Measurements from ENCODE around the gene GPR137. TPM values are rescaled to one million over a fixed set of nuclear protein-coding genes. Genes with fewer than 3 reads are reported as not detected.

The GPR137 gene
- polyA plus RNA-seq, 1 donor from 2014 or later, result 34.1 TPM

DNA sequence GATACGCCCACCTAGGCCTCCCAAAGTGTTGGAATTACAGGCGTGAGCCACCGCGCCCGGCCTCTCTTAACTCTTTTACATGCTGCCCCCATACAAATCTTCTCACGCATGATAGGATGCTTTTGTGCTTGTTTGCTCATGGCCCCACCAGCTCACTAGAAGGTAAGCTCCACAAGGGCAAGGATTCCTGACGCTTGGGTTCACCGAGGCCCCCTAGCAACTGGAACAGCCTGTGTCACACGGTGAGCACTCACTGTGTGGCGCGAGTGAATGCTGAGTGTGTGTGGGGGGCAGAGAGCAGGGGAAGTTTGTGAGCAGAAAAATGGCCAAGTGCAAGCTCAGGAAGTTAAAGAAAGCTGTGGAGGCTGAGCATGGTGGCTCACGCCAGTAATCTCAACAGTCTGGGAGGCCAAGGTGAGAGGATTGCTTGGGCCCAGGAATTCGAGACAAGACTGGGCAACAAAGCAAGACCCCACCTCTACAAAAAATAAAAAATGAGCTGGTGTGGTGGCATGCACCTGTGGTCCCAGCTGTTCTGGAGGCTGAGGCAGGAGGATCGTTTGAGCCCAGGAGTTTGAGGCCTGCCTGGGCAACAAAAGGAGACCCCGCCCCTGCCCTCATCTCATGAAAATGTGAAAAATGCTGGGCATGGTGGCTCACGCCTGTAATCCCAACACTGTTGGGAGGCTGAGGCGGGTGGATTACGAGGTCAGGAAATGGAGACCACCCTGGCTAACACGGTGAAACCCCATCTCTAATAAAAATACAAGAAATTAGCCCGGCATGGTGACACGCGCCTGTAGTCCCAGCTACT is 3.5 kb upstream of the GPR137 start:
- no peaks in the 10 kb centered on the region for H4K20me1 ChIP-seq (ENCODE audit: insufficient read depth)
- no peaks in the 10 kb centered on the region for H3K36me3 ChIP-seq (ENCODE audit: insufficient read depth, low read length)
- no peaks in the 10 kb centered on the region for H3K9me3 ChIP-seq (ENCODE audit: low read length)
- TF ChIP-seq POLR2AphosphoS5 (IDR thresholded peaks at IDR 0.05) (no peak), EZH2 (IDR thresholded peaks at IDR 0.05; ENCODE audit: borderline replicate concordance, insufficient read depth, low read length, poor library complexity, severe bottlenecking) (no peak), TAF1 (IDR thresholded peaks at IDR 0.05; ENCODE audit: low read depth) (no peak), EP300 (conservative IDR thresholded peaks at IDR 0.05; ENCODE audit: poor library complexity, severe bottlenecking) (no peak), RAD21 (conservative IDR thresholded peaks at IDR 0.05) (no peak), SMC3 (conservative IDR thresholded peaks at IDR 0.05; ENCODE audit: poor library complexity) (no peak), MXI1 (conservative IDR thresholded peaks at IDR 0.05; ENCODE audit: poor library complexity, severe bottlenecking) (no peak)
- TF ChIP-seq, protein P1, sequence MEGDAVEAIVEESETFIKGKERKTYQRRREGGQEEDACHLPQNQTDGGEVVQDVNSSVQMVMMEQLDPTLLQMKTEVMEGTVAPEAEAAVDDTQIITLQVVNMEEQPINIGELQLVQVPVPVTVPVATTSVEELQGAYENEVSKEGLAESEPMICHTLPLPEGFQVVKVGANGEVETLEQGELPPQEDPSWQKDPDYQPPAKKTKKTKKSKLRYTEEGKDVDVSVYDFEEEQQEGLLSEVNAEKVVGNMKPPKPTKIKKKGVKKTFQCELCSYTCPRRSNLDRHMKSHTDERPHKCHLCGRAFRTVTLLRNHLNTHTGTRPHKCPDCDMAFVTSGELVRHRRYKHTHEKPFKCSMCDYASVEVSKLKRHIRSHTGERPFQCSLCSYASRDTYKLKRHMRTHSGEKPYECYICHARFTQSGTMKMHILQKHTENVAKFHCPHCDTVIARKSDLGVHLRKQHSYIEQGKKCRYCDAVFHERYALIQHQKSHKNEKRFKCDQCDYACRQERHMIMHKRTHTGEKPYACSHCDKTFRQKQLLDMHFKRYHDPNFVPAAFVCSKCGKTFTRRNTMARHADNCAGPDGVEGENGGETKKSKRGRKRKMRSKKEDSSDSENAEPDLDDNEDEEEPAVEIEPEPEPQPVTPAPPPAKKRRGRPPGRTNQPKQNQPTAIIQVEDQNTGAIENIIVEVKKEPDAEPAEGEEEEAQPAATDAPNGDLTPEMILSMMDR (IDR thresholded peaks at IDR 0.05; ENCODE audit: poor library complexity, severe bottlenecking), result no peak
- TF ChIP-seq, protein P2, sequence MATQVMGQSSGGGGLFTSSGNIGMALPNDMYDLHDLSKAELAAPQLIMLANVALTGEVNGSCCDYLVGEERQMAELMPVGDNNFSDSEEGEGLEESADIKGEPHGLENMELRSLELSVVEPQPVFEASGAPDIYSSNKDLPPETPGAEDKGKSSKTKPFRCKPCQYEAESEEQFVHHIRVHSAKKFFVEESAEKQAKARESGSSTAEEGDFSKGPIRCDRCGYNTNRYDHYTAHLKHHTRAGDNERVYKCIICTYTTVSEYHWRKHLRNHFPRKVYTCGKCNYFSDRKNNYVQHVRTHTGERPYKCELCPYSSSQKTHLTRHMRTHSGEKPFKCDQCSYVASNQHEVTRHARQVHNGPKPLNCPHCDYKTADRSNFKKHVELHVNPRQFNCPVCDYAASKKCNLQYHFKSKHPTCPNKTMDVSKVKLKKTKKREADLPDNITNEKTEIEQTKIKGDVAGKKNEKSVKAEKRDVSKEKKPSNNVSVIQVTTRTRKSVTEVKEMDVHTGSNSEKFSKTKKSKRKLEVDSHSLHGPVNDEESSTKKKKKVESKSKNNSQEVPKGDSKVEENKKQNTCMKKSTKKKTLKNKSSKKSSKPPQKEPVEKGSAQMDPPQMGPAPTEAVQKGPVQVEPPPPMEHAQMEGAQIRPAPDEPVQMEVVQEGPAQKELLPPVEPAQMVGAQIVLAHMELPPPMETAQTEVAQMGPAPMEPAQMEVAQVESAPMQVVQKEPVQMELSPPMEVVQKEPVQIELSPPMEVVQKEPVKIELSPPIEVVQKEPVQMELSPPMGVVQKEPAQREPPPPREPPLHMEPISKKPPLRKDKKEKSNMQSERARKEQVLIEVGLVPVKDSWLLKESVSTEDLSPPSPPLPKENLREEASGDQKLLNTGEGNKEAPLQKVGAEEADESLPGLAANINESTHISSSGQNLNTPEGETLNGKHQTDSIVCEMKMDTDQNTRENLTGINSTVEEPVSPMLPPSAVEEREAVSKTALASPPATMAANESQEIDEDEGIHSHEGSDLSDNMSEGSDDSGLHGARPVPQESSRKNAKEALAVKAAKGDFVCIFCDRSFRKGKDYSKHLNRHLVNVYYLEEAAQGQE (IDR thresholded peaks at IDR 0.05; ENCODE audit: borderline replicate concordance), result no peak
- no peak overlapping the region for H3K9ac ChIP-seq (ENCODE audit: low read length)
- no peak overlapping the region for H3K4me3 ChIP-seq (ENCODE audit: low read length)
- H2AFZ ChIP-seq (ENCODE audit: low read depth, low read length), result no peak overlapping the region
- no peaks in the 10 kb centered on the region for H3K27me3 ChIP-seq (ENCODE audit: insufficient read depth, low read depth, low read length)
- no peaks in the 10 kb centered on the region for H3K9me2 ChIP-seq (ENCODE audit: insufficient read depth, low read length)
- no peak overlapping the region for H3K4me2 ChIP-seq (ENCODE audit: low read length)
- H3F3A ChIP-seq (ENCODE audit: insufficient read depth, low read length, poor library complexity, severe bottlenecking), result no peaks in the 10 kb centered on the region
- H3K27ac ChIP-seq (ENCODE audit: low read length), result no peak overlapping the region
- H3K79me2 ChIP-seq (replicated peaks; ENCODE audit: insufficient read depth, low read length), result peaks cover 11% of the 10 kb centered on the region

DNA sequence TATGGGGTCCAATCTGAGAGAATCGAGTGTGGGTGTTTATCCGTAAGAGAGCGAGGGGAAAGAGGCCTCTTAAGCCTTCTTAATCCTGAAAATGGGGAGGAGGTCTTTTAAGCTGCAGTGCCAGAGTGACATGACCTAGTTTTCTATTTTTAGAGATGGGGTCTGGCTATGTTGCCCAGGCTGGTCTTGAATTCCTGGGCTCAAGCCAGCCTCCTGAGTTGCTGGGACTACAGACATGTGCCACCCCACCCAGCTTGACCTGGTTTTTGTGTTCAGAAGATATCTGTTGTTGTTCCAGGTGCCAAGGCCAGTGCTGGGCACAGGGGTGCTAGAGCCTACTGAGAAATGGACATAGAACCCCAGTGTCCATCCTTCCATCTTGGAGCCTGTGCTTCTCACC is 2.6 kb upstream of the GPR137 start:
- Histone ChIP-seq H3K27ac (ENCODE audit: low read length) (no peak overlapping the region), H2AFZ (ENCODE audit: low read depth, low read length) (no peak overlapping the region), H3K9me3 (ENCODE audit: low read length) (no peaks in the 10 kb centered on the region), H4K20me1 (ENCODE audit: insufficient read depth) (no peaks in the 10 kb centered on the region), H3K36me3 (ENCODE audit: insufficient read depth, low read length) (no peaks in the 10 kb centered on the region), H3K4me3 (ENCODE audit: low read length) (peak overlapping the region; percentile 90), H3F3A (ENCODE audit: insufficient read depth, low read length, poor library complexity, severe bottlenecking) (no peaks in the 10 kb centered on the region), H3K79me2 (replicated peaks; ENCODE audit: insufficient read depth, low read length) (peaks cover 11% of the 10 kb centered on the region), H3K9ac (ENCODE audit: low read length) (peak overlapping the region; percentile 93), H3K27me3 (ENCODE audit: insufficient read depth, low read depth, low read length) (no peaks in the 10 kb centered on the region), H3K4me2 (ENCODE audit: low read length) (no peak overlapping the region), H3K9me2 (ENCODE audit: insufficient read depth, low read length) (no peaks in the 10 kb centered on the region)
- no peak for TF ChIP-seq RAD21 (conservative IDR thresholded peaks at IDR 0.05)
- TF ChIP-seq TAF1 (IDR thresholded peaks at IDR 0.05; ENCODE audit: low read depth), result no peak
- no peak for TF ChIP-seq EP300 (conservative IDR thresholded peaks at IDR 0.05; ENCODE audit: poor library complexity, severe bottlenecking)
- TF ChIP-seq, protein P1 (IDR thresholded peaks at IDR 0.05; ENCODE audit: poor library complexity, severe bottlenecking), result no peak
- TF ChIP-seq SMC3 (conservative IDR thresholded peaks at IDR 0.05; ENCODE audit: poor library complexity), result no peak
- TF ChIP-seq, protein P2 (IDR thresholded peaks at IDR 0.05; ENCODE audit: borderline replicate concordance), result no peak
- no peak for TF ChIP-seq POLR2AphosphoS5 (IDR thresholded peaks at IDR 0.05)
- TF ChIP-seq MXI1 (conservative IDR thresholded peaks at IDR 0.05; ENCODE audit: poor library complexity, severe bottlenecking), result no peak
- TF ChIP-seq EZH2 (IDR thresholded peaks at IDR 0.05; ENCODE audit: borderline replicate concordance, insufficient read depth, low read length, poor library complexity, severe bottlenecking), result no peak

Data from neural cell (in vitro differentiated cells).